ENCODE results near the gene FADS1. TPM values are rescaled to one million over a fixed set of nuclear protein-coding genes. Genes with fewer than 3 reads are reported as not detected.

FADS1 gene
- total RNA-seq, 1 donor from 2014 or later = 248 TPM

DNA sequence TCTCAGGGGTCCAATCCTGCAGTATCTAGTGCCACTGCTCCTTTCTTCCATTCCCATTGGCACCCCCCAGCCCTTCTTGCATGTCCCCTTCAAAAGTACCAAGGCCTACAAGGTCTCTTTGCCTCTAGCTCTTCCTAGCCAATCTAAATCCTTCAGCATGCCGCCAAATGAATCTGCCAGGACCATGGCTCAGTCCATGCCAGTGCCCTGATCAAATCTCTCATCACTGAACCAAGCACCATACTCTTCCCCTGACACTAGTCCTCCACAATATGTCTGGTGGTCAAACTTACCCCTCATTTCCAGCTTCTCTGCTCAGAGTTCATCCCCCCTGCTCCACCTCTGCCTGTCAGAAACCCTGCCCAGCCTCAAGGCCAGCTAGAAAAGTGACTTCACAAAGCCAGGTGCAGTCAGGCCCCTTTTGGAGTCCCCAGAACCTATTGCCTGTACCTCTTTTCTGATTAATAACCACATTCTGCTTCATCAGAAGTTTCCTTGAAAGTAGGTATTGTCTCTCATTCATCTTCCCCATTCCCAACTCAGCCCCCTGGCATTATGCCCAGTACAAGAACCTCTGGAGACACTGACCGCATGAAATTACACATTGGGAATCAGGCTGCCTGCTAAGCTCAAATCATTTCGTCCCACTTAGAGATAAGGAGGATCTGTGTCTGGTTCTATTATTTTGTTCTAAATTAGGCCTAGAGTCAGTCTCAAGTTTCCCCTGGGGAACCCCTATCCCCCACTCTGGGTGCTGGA, 12.7 kb downstream of the FADS1 start:
- Mint-ChIP-seq H3K4me1 (peaks cover 3% of the 10 kb centered on the region), H3K27me3 (ENCODE audit: low read depth) (no peaks in the 10 kb centered on the region), H3K4me3 (peak overlapping the region; percentile 14), H3K36me3 (ENCODE audit: low read depth) (peaks cover 36% of the 10 kb centered on the region), H3K9me3 (no peaks in the 10 kb centered on the region), H3K27ac (ENCODE audit: unreplicated experiment) (no peak overlapping the region)
- TF ChIP-seq CTCF (conservative IDR thresholded peaks at IDR 0.05) = no peak
- DNase-seq (ENCODE audit: low read depth, low spot score) = no peak

GRCh38 chr11:61802605-61803004, 14.2 kb downstream of the FADS1 start:
- Mint-ChIP-seq H3K27me3 (ENCODE audit: low read depth) (no peaks in the 10 kb centered on the region), H3K36me3 (ENCODE audit: low read depth) (peaks cover 28% of the 10 kb centered on the region), H3K27ac (ENCODE audit: unreplicated experiment) (no peak overlapping the region), H3K9me3 (no peaks in the 10 kb centered on the region), H3K4me3 (no peak overlapping the region), H3K4me1 (peaks cover 10% of the 10 kb centered on the region)
- DNase-seq (ENCODE audit: low read depth, low spot score) = no peak
- TF ChIP-seq CTCF (conservative IDR thresholded peaks at IDR 0.05) = no peak

DNA sequence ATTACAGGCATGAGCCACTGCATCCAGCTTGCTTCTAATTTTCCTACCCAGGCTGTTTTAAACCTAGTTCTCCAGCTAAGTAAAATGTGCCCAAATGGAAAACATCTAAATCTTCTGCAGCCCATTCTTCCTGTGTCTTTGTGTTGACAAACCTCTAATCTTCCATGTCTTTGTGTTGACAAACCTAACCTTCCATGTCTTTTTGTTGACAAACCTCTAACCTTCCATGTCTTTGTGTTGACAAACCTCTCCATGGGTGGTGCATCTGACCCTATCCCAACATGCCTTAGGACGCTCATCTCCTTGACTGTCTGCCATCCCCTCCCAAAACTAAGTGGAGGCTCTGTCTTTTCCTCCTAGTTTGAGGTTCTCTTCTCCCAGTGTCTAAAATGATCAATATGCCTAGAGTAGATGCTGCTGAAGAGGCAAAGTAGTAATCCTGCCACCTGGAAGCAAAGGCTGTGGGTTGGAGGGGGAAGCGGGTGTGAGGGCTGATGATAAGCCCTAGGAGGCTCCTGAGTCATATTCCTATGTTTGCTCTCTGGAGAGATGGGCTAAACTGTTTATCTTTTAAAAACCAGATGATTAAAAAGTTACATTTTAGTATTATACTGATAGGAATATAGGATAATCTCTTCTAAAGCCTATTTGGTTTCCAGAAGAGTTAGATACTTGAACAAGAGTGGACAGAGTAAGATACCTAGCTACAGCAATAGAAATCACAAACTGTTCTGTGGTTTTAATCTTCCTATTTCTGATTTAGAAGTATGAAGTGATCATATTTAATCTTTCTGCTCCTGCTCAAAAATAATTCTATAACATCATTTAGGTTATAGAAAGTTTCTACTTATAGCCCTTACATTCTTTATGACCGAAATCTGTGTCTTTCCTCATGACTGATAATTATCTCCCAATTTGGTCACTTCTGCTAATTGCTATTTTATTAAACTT, 16.2 kb downstream of the FADS1 start:
- TF ChIP-seq CTCF (conservative IDR thresholded peaks at IDR 0.05) = no peak
- no peak for DNase-seq (ENCODE audit: low read depth, low spot score)
- no peaks in the 10 kb centered on the region for H3K9me3 Mint-ChIP-seq
- H3K4me1 Mint-ChIP-seq = peaks cover 16% of the 10 kb centered on the region
- no peak overlapping the region for H3K27ac Mint-ChIP-seq (ENCODE audit: unreplicated experiment)
- peaks cover 23% of the 10 kb centered on the region for H3K36me3 Mint-ChIP-seq (ENCODE audit: low read depth)
- no peaks in the 10 kb centered on the region for H3K27me3 Mint-ChIP-seq (ENCODE audit: low read depth)
- peak overlapping the region; percentile 16 for H3K4me3 Mint-ChIP-seq

GRCh38 chr11:61799665-61800284, 17.0 kb downstream of the FADS1 start:
- no peaks in the 10 kb centered on the region for H3K9me3 Mint-ChIP-seq
- TF ChIP-seq CTCF (conservative IDR thresholded peaks at IDR 0.05) = no peak
- H3K27ac Mint-ChIP-seq (ENCODE audit: unreplicated experiment) = no peak overlapping the region

DNA sequence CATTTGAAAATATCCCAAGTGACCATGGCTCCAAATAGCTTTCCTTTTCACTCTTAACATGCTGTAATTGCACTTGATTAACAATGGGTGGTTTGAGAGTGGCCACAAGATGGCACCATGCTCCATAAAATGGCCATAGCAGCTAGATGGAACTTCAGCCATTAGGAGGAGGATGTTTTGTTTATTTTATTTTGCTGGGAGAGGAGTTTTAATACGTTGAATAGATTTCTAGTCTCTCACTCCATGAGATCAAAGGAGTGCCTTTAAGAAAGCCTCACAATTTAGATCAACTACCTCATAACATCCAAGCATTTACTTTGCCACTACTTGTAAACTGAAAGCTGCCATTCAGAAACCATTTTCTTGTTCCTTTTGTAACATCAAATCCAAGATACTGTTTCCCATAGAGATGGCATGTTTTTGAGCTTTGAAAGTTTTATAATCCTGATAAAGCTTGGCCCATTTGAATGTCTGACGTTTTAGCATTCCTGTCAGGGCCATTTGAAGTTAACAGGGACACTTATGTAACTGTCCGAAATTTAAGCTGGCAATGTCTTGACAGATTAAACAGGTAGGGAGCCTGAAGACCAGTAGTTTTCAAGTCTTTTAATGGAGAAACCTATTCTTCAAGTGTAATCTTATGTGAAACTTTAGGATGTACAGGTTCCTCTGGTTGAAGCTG, 19.4 kb downstream of the FADS1 start:
- peak; percentile 67 for DNase-seq (ENCODE audit: low read depth, low spot score)
- Mint-ChIP-seq H3K27ac (ENCODE audit: unreplicated experiment) (no peak overlapping the region), H3K4me1 (peaks cover 38% of the 10 kb centered on the region), H3K9me3 (no peaks in the 10 kb centered on the region), H3K4me3 (peak overlapping the region; percentile 86), H3K27me3 (ENCODE audit: low read depth) (peaks cover 2% of the 10 kb centered on the region), H3K36me3 (ENCODE audit: low read depth) (peaks cover 11% of the 10 kb centered on the region)
- peak; percentile 92 for TF ChIP-seq CTCF (conservative IDR thresholded peaks at IDR 0.05)

More at GRCh38 chr11:61799665-61800284, 17.0 kb downstream of the FADS1 start:
- H3K4me3 Mint-ChIP-seq = no peak overlapping the region
- peaks cover 24% of the 10 kb centered on the region for H3K36me3 Mint-ChIP-seq (ENCODE audit: low read depth)
- DNase-seq (ENCODE audit: low read depth, low spot score) = no peak
- H3K4me1 Mint-ChIP-seq = peaks cover 22% of the 10 kb centered on the region
- H3K27me3 Mint-ChIP-seq (ENCODE audit: low read depth) = no peaks in the 10 kb centered on the region

All from neural crest cell (in vitro differentiated cells).